Esophagus muscularis mucosa (tissue), 4 donors: ENCODE measurements around the gene RASGRF1. TPM values are rescaled to one million over a fixed set of nuclear protein-coding genes. Genes with fewer than 3 reads are reported as not detected.

Source experiments
- DNase-seq: peaks from one replicate; pipeline ENCODE4 v3.0.0-alpha.2; 2017; ENCODE audit errors: extremely low spot score
- H3K27ac ChIP-seq, 4 donors: fragments of 200-600 bp; sonication (generic); replicated peaks in 1 of 4; 1 replicate in 3 of 4; 2 replicates in 1 of 4; pipeline ENCODE4 v1.5.1; 2016 to 2019; ENCODE audit warnings: mild to moderate bottlenecking in 1 of 4
- H3K27me3 ChIP-seq, 4 donors: fragments of 200-600 bp; sonication (generic); one replicate each; pipeline versions ENCODE4 v1.5.1 to v1.6.0; 2016 to 2019
- H3K36me3 ChIP-seq, 4 donors: fragments of 200-600 bp; sonication (generic); one replicate each; pipeline ENCODE4 v1.5.1; 2016 to 2019
- H3K4me1 ChIP-seq, 4 donors: fragments of 200-600 bp; sonication (generic); one replicate each; pipeline ENCODE4 v1.5.1; 2016 to 2019
- H3K4me3 ChIP-seq, 4 donors: fragments of 200-600 bp; sonication (generic); 1 replicate in 2 of 4; 2 replicates in 2 of 4; pipeline ENCODE4 v1.5.1; 2016 to 2019; ENCODE audit warnings: mild to moderate bottlenecking in 4 of 4, moderate library complexity in 1 of 4
- H3K9me3 ChIP-seq, 4 donors: fragments of 200-600 bp; sonication (generic); 1 replicate in 3 of 4; 2 replicates in 1 of 4; pipeline ENCODE4 v1.5.1; 2016 to 2019
- EP300 ChIP-seq: sonication (generic); formaldehyde crosslinking; IDR thresholded peaks from one replicate; pipeline ENCODE4 v1.6.1; 2017; ENCODE audit warnings: antibody characterized with exemption
- POLR2A ChIP-seq: fragments of 450-650 bp; IDR thresholded peaks from one replicate; pipeline ENCODE4 v1.6.1; 2017; ENCODE audit warnings: antibody characterized with exemption, moderate library complexity, mild to moderate bottlenecking, low read depth
- POLR2AphosphoS5 ChIP-seq, 2 donors: sonication (generic); formaldehyde crosslinking; IDR thresholded peaks; one replicate each; pipeline ENCODE4 v1.6.1; 2017; ENCODE audit warnings: antibody characterized with exemption in 2 of 2
- WGBS: methylation state at CpG from one replicate; pipeline ENCODE4 v1.1.5; 2018; 5-methylcytosine and 5-hydroxymethylcytosine counted together
- intact Hi-C: fragments of 100-400 bp; cut with DNase I; formaldehyde crosslinking; loops from one replicate; pipeline ENCODE4 v1.15.1; 2023
- total RNA-seq, 4 donors: library from RNA; depleted of rRNA; stranded (reverse); fragments of >200 nt; gene quantifications; one replicate each; pipeline versions ENCODE4 v1.1.0 to v1.2.1, GENCODE V29; 2016
- TF ChIP-seq, protein P1 (sequence below), 3 experiments: fragments of 200-600 bp in 2 of 3; fragments of 450-650 bp in 1 of 3; sonication (generic) in 2 of 3; IDR thresholded peaks; one replicate each; pipeline ENCODE4 v1.5.1; 2017 to 2019; ENCODE audit warnings: antibody characterized with exemption in 3 of 3, mild to moderate bottlenecking in 2 of 3, moderate library complexity in 1 of 3

Gene RASGRF1
- total RNA-seq, 4 donors from 2014 or later = 0.17 to 0.23 TPM; not detected in 2

DNA sequence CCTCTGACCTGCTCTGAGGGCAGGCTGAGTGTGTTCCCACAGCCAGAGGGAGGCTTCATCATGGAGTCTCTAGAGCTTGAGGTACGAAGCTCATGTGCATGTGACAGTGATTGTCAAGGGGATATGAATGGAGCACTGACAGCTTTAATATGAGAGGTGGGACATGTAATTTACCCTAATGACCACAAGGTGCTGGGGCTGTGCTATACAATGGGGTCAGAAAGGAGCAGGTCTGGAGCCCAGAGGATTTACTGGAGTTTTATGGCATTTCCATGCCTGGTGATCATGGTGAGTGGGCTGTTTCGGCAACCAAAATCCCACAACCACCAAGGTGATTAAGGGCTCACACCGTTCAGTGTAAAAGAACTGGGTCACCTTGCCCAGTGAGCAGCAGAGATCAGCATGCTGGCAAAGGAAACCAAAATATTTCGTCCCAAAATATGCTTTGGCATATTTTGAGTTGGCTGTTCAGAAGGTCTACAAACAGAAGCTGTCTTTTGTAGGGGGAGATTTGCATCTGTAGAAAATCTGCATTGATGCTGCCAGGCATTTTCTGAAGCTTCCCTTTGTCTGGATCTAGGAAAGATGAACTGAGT, 40.1 kb upstream of the RASGRF1 start:
- 55% methylated on average over 4 of the region's 4 CpGs for WGBS

DNA sequence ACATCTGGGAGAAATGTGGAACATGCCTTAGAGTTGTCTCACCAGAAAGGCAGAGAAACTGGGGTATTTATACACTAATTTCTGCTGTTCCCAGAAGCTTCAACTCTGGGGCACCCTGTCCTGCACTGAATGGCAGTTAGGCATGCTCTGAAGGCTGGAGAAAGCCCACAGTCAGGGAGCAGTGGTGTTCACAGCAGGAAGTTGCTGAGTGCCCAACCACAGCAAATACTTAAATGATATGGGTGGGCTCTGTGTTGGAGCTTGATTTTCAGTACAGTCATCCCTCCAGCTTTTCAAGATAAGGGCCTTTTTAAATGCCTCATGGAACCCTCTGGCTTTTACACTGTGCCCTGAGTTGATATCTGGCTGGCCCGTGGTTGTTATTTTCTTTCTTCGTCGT, 38.7 kb upstream of the RASGRF1 start:
- TF ChIP-seq POLR2A = no peak
- TF ChIP-seq POLR2AphosphoS5 (IDR thresholded peaks at IDR 0.05) = no peak
- TF ChIP-seq, protein P1, sequence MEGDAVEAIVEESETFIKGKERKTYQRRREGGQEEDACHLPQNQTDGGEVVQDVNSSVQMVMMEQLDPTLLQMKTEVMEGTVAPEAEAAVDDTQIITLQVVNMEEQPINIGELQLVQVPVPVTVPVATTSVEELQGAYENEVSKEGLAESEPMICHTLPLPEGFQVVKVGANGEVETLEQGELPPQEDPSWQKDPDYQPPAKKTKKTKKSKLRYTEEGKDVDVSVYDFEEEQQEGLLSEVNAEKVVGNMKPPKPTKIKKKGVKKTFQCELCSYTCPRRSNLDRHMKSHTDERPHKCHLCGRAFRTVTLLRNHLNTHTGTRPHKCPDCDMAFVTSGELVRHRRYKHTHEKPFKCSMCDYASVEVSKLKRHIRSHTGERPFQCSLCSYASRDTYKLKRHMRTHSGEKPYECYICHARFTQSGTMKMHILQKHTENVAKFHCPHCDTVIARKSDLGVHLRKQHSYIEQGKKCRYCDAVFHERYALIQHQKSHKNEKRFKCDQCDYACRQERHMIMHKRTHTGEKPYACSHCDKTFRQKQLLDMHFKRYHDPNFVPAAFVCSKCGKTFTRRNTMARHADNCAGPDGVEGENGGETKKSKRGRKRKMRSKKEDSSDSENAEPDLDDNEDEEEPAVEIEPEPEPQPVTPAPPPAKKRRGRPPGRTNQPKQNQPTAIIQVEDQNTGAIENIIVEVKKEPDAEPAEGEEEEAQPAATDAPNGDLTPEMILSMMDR (IDR thresholded peaks at IDR 0.05) = no peak
- no peak for TF ChIP-seq EP300
- H3K27me3 ChIP-seq = peaks cover 0 to 19% (median 3%) of the 10 kb centered on the region in 4 donors
- intact Hi-C loops = no loop called here
- no peaks in the 10 kb centered on the region for H3K36me3 ChIP-seq
- peaks cover 0 to 18% (median 16%) of the 10 kb centered on the region in 4 donors for H3K9me3 ChIP-seq
- H3K4me1 ChIP-seq = no peaks in the 10 kb centered on the region
- H3K4me3 ChIP-seq = no peak overlapping the region
- whole genome bisulfite sequencing = 87% methylated on average over 3 of the region's 3 CpGs
- DNase-seq = peak; percentile 53
- H3K27ac ChIP-seq = no peak overlapping the region

More for the DNA sequence above, 40.1 kb upstream of the RASGRF1 start:
- no peak for DNase-seq
- Histone ChIP-seq H3K27me3 (peaks cover 0 to 21% (median 3%) of the 10 kb centered on the region in 4 donors), H3K36me3 (no peaks in the 10 kb centered on the region), H3K9me3 (peaks cover 0 to 18% (median 16%) of the 10 kb centered on the region in 4 donors), H3K27ac (no peak overlapping the region), H3K4me3 (no peak overlapping the region), H3K4me1 (no peaks in the 10 kb centered on the region)
- intact Hi-C loops = no loop called here
- TF ChIP-seq POLR2AphosphoS5 (IDR thresholded peaks at IDR 0.05) (no peak), EP300 (no peak), POLR2A (no peak)
- TF ChIP-seq, protein P1 (IDR thresholded peaks at IDR 0.05) = no peak

DNA sequence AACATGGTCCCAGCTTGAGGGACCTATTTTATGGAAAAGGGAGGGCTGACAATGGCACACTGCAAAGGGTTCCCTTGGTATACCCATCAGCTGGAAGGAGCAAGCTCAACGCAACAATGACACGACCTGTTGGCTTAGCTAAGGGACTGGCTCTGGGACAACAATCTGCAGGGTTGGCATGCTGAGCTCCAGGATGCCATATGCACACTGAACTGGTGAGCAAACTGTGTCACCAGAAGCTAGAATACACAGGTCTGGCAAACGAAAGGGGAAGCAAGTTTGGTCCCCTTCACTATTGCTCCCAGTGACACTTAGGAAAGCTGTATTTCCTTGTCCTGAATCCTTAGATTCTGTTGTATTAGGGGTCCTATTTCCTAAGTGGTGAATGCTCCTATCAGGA, 38.0 kb upstream of the RASGRF1 start:
- TF ChIP-seq, protein P1 (IDR thresholded peaks at IDR 0.05) = no peak
- H3K27me3 ChIP-seq = peaks cover 0 to 19% (median 3%) of the 10 kb centered on the region in 4 donors
- H3K4me1 ChIP-seq = no peaks in the 10 kb centered on the region
- no peak overlapping the region for H3K27ac ChIP-seq
- H3K4me3 ChIP-seq = no peak overlapping the region
- DNase-seq = peak; percentile 60
- intact Hi-C loops = no loop called here
- WGBS = 63% methylated on average over 3 of the region's 3 CpGs
- H3K36me3 ChIP-seq = no peaks in the 10 kb centered on the region
- peaks cover 0 to 18% (median 16%) of the 10 kb centered on the region in 4 donors for H3K9me3 ChIP-seq

DNA sequence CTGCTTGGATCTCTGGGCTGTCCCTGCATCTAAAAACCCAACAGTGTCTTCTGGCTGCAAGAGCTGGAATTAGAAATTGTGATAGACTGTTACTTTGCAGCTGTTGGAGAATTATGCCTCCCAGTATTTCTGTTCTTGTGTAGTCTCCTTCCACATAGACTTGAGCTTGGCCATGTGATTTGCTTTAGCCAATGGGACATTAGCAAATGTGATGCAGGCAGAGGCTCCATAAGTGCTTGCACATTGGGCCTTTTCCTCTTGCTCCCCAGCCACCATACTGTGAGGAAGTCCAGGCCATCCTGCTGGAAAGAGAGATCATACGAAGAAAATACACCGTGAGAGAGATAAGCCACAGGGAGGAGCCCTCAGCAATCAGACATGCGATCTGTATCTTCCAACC, 33.8 kb upstream of the RASGRF1 start:
- no peaks in the 10 kb centered on the region for H3K36me3 ChIP-seq
- 45% methylated on average over 3 of the region's 3 CpGs for WGBS
- H3K4me3 ChIP-seq = no peak overlapping the region
- TF ChIP-seq POLR2A (no peak), EP300 (no peak), POLR2AphosphoS5 (IDR thresholded peaks at IDR 0.05) (no peak)
- TF ChIP-seq, protein P1 (IDR thresholded peaks at IDR 0.05) = no peak
- peak; percentile 68 for DNase-seq
- intact Hi-C loops = no loop called here
- H3K27ac ChIP-seq = no peak overlapping the region
- H3K9me3 ChIP-seq = peaks cover 0 to 9% (median 0%) of the 10 kb centered on the region in 4 donors
- H3K4me1 ChIP-seq = no peaks in the 10 kb centered on the region
- peaks cover 0 to 8% (median 0%) of the 10 kb centered on the region in 4 donors for H3K27me3 ChIP-seq

DNA sequence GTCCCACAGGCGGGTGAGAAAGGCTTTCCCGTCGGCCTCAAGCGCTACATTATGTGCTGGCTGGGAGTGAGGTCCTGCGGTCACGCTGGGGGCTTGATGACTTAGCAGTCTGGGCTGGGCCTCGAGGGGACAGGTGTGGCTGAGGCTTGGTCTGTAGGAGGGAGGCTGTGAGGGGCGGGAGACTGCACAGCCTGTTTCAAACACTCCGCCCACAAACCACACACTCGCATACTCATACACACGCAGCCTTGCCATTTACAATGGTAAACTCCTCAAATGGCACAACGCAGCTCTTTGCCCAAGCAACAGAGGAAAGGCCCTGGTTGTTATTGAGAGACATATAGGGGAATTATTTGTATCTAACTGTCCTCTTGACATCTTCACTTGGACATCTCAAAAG, 32.4 kb upstream of the RASGRF1 start:
- WGBS = 91% methylated on average over 12 of the region's 12 CpGs
- no peak for TF ChIP-seq EP300
- TF ChIP-seq, protein P1 (IDR thresholded peaks at IDR 0.05) = no peak
- TF ChIP-seq POLR2AphosphoS5 (IDR thresholded peaks at IDR 0.05) = no peak
- TF ChIP-seq POLR2A = no peak
- Histone ChIP-seq H3K36me3 (no peaks in the 10 kb centered on the region), H3K9me3 (peaks cover 0 to 2% (median 0%) of the 10 kb centered on the region in 4 donors), H3K4me1 (no peaks in the 10 kb centered on the region), H3K27me3 (no peaks in the 10 kb centered on the region), H3K27ac (no peak overlapping the region), H3K4me3 (no peak overlapping the region)
- DNase-seq = peak; percentile 78
- intact Hi-C loops = no loop called here
